MCF 10A (cell line): ENCODE measurements around the gene KANSL3. TPM values are rescaled to one million over a fixed set of nuclear protein-coding genes. Genes with fewer than 3 reads are reported as not detected.

ENCODE experiments used
- BruUV-seq: library from RNA; stranded (reverse); fragments of 400-500 nt; replicated peaks from 2 replicates; lab custom pipeline; 2021; lab: Mats Ljungman, UMichigan
- CTCF ChIA-PET: fragments of 300-600 bp; sonication (Branson Sonifier 250); formaldehyde crosslinking; extraction: SDS; loops from one replicate; lab custom pipeline; 2021; ENCODE audit warnings: antibody characterized with exemption, inconsistent platforms; lab: Yijun Ruan, JAX
- POLR2A ChIA-PET: fragments of 300-600, 350-650 bp; sonication (Branson Sonifier 250); formaldehyde crosslinking; extraction: SDS; loops from one replicate; lab custom pipeline; 2020; ENCODE audit warnings: antibody characterized with exemption, inconsistent platforms; lab: Yijun Ruan, JAX
- DNase-seq: peaks from one replicate; pipeline ENCODE4 v3.0.0-alpha.2; 2018; ENCODE audit not compliant: unreplicated experiment
- H3K27ac Mint-ChIP-seq: one replicate; pipeline ENCODE4 v1.8.0; 2022; ENCODE audit warnings: mild to moderate bottlenecking, low read depth, mixed read lengths; ENCODE audit not compliant: unreplicated experiment
- H3K27me3 Mint-ChIP-seq: one replicate; pipeline ENCODE4 v1.8.0; 2022; ENCODE audit warnings: mixed read lengths; ENCODE audit not compliant: insufficient read depth, unreplicated experiment
- H3K36me3 Mint-ChIP-seq: one replicate; pipeline ENCODE4 v1.8.0; 2022; ENCODE audit warnings: mild to moderate bottlenecking, moderate library complexity, mixed read lengths; ENCODE audit not compliant: insufficient read depth, unreplicated experiment
- H3K4me1 Mint-ChIP-seq: one replicate; pipeline ENCODE4 v1.8.0; 2022; ENCODE audit warnings: mixed read lengths; ENCODE audit not compliant: insufficient read depth, unreplicated experiment
- H3K4me3 Mint-ChIP-seq: one replicate; pipeline ENCODE4 v1.8.0; 2022; ENCODE audit warnings: mild to moderate bottlenecking, moderate library complexity, mixed read lengths; ENCODE audit not compliant: unreplicated experiment
- H3K9me3 Mint-ChIP-seq: one replicate; pipeline ENCODE4 v1.8.0; 2022; ENCODE audit warnings: mixed read lengths; ENCODE audit not compliant: unreplicated experiment
- intact Hi-C: fragments of 100-400 bp; cut with micrococcal nuclease; formaldehyde crosslinking; loops from 2 replicates; pipeline ENCODE4 v1.14.1; 2022
- total RNA-seq: library from RNA; stranded (reverse); gene quantifications from 2 replicates; pipeline ENCODE4 v1.2.3, GENCODE V29; 2022
- TF ChIP-seq, protein P1 (sequence below): fragments of 200-600 bp; IDR thresholded peaks from one replicate; pipeline ENCODE4 v1.8.0; 2022; ENCODE audit warnings: antibody characterized with exemption, mild to moderate bottlenecking; ENCODE audit not compliant: unreplicated experiment

KANSL3 gene
- total RNA-seq, 1 experiment from 2014 or later: 41.4 TPM

DNA sequence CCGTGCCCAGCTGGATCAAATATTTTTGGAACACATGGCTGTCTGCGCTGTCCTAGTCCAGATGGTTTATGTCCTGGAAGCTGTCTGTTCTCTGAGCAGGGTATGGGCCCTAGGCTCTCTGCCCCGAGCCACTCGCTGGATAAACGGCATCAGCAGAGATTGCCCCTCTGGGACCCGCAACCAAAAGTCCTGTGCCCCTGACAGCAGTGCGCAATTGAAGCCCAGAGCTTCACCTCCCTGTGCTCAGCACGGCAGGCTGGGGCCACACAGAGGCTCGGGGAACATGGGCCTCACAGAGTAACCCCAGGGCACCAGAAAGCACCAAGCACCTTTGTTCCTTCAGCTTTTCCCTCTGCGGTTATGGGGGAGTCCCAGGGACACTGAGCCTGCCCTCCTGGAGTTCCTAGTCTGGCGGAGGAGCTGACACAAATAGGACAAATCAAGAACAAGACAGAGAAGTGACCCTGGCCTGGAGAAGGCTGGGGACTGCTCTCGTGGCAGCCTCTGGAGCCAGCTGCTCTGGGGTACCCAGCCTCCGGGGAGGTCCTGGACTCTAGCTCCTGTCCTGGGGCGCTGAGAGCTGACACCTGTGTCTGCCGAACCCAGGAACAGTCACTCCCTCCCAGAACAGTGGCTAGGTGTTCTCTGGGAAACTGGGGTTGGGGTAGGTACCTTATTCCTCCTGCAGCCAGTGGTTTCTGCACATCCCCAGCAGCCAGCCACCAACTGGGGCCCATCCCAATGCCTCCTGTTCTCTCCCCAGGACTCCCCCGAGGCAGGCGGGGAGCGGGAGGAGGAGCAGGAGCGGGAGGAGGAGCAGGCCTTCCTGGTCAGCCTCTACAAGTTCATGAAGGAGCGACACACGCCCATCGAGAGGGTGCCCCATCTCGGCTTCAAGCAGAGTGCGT is 89.3 kb downstream of the KANSL3 start:
- ChIA-PET CTCF (interaction anchor here (0.6 to 2.0 kb wide), 4 partner anchors 16 to 320 kb away, joined by 3 to 10 read pairs (median 3); no protein-coding TSS in a partner anchor), POLR2A (interaction anchor here (0.6 kb wide), 1 partner anchor 30 kb away, joined by 3 read pairs; no protein-coding TSS in a partner anchor)
- H3K27ac Mint-ChIP-seq: no peak overlapping the region
- H3K4me1 Mint-ChIP-seq: no peaks in the 10 kb centered on the region
- no peaks in the 10 kb centered on the region for H3K9me3 Mint-ChIP-seq
- no peaks in the 10 kb centered on the region for H3K27me3 Mint-ChIP-seq
- H3K36me3 Mint-ChIP-seq: no peaks in the 10 kb centered on the region
- BruUV-seq: no TSS peak
- no peak for DNase-seq
- TF ChIP-seq, protein P1, sequence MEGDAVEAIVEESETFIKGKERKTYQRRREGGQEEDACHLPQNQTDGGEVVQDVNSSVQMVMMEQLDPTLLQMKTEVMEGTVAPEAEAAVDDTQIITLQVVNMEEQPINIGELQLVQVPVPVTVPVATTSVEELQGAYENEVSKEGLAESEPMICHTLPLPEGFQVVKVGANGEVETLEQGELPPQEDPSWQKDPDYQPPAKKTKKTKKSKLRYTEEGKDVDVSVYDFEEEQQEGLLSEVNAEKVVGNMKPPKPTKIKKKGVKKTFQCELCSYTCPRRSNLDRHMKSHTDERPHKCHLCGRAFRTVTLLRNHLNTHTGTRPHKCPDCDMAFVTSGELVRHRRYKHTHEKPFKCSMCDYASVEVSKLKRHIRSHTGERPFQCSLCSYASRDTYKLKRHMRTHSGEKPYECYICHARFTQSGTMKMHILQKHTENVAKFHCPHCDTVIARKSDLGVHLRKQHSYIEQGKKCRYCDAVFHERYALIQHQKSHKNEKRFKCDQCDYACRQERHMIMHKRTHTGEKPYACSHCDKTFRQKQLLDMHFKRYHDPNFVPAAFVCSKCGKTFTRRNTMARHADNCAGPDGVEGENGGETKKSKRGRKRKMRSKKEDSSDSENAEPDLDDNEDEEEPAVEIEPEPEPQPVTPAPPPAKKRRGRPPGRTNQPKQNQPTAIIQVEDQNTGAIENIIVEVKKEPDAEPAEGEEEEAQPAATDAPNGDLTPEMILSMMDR: no peak
- H3K4me3 Mint-ChIP-seq: no peak overlapping the region
- intact Hi-C loops: no loop called here

DNA sequence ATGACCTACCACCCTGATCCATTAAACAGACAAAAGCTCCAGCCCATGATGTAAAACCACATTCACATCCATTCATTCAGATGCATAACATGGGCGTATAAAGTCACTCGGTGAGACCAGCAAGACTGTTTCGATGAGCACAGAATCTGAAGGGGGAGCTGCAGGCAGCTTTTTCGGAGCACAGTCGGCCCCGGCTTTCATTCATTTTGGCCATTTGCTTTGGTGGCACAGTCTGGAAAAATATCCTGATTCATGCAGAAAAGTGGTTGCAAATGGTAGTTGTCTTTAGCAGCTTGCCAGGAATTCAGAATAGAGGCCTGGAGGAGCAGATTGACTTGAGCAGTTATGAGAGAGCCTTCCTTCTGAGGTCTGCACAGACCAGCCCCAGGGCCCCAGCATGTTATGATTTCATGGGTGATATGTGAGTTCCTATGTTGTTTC is 90.4 kb downstream of the KANSL3 start:
- no peak for DNase-seq
- Mint-ChIP-seq H3K9me3 (no peaks in the 10 kb centered on the region), H3K36me3 (no peaks in the 10 kb centered on the region), H3K27ac (no peak overlapping the region), H3K4me1 (no peaks in the 10 kb centered on the region), H3K4me3 (no peak overlapping the region), H3K27me3 (no peaks in the 10 kb centered on the region)
- intact Hi-C loops: no loop called here
- no TSS peak for BruUV-seq
- ChIA-PET POLR2A (no interaction called here), CTCF (interaction anchor here (0.6 to 2.0 kb wide), 5 partner anchors 11 to 321 kb away, joined by 3 to 10 read pairs (median 3); no protein-coding TSS in a partner anchor)
- TF ChIP-seq, protein P1: no peak

DNA sequence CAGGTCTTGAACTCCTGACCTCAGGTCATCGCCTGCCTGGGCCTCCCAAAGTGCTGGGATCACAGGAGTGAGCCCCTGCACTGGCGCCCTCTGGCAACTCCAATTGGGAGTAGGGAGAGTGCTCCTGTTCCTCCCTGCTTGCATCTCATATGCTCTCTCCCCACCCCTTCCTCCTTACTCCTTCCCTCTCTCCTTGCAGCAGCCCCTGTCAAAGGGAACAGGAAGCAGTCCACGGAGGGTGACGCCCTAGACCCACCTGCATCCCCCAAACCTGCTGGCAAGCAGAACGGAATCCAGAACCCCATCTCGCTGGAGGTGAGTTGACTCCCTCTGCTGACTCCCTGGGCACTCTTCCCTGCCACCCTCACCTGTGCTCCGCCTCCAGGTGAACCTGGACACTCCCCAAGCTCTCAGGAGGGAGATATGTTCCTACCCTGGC is 90.9 kb downstream of the KANSL3 start:
- H3K27ac Mint-ChIP-seq: no peak overlapping the region

More for the DNA sequence above, 90.9 kb downstream of the KANSL3 start:
- intact Hi-C loops: no loop called here
- DNase-seq: no peak
- BruUV-seq: no TSS peak
- POLR2A ChIA-PET: no interaction called here
- no peaks in the 10 kb centered on the region for H3K36me3 Mint-ChIP-seq
- no peaks in the 10 kb centered on the region for H3K4me1 Mint-ChIP-seq
- no peak overlapping the region for H3K4me3 Mint-ChIP-seq
- TF ChIP-seq, protein P1: no peak
- H3K27me3 Mint-ChIP-seq: no peaks in the 10 kb centered on the region
- no peaks in the 10 kb centered on the region for H3K9me3 Mint-ChIP-seq
- CTCF ChIA-PET: interaction anchor here (0.6 to 2.0 kb wide), 3 partner anchors 12 to 141 kb away, joined by 3 to 10 read pairs (median 3); no protein-coding TSS in a partner anchor
